CD4-positive, alpha-beta T cell (primary cell): Measurements from ENCODE around the gene FBN2. TPM values are rescaled to one million over a fixed set of nuclear protein-coding genes. Genes with fewer than 3 reads are reported as not detected.

Source experiments
- ATAC-seq: fragments of 200-7000 bp; cut with Tn5 transposase; one replicate; pipeline ENCODE4 v1.10.0; 2022; ENCODE audit warnings: mild to moderate bottlenecking; ENCODE audit not compliant: poor library complexity
- CTCF ChIA-PET: fragments of 350-600 bp; sonication (Branson Sonifier 250); formaldehyde crosslinking; loops from one replicate; lab custom pipeline; 2021; ENCODE audit warnings: antibody characterized with exemption, inconsistent platforms; lab: Charles Lee
- POLR2A ChIA-PET: fragments of 350-600 bp; sonication (Branson Sonifier 250); formaldehyde crosslinking; loops from one replicate; lab custom pipeline; 2021; ENCODE audit warnings: antibody characterized with exemption, inconsistent platforms; lab: Charles Lee
- DNase-seq, 14 experiments: peaks; one replicate each; pipeline ENCODE4 v3.0.0-alpha.2; 2013 to 2020; ENCODE audit warnings: mixed read lengths in 2 of 14
- H3K27ac ChIP-seq, 2 donors: one replicate each; pipeline versions ENCODE4 v1.5.1 to v1.7.0; 2013; ENCODE audit warnings: low read length in 2 of 2, low read depth in 1 of 2, mild to moderate bottlenecking in 1 of 2
- H3K27me3 ChIP-seq, 2 experiments: 1 replicate in 1 of 2; 2 replicates in 1 of 2; pipeline versions ENCODE4 v1.6.1 to v1.7.0; 2013; ENCODE audit warnings: low read length in 2 of 2, control low read depth in 1 of 2, mild to moderate bottlenecking in 1 of 2, moderate library complexity in 1 of 2; ENCODE audit not compliant: insufficient read depth in 2 of 2, control insufficient read depth in 1 of 2
- H3K36me3 ChIP-seq: one replicate; pipeline ENCODE4 v1.6.1; 2013; ENCODE audit warnings: low read length, control low read depth; ENCODE audit not compliant: insufficient read depth
- H3K4me1 ChIP-seq: one replicate; pipeline ENCODE4 v1.6.1; 2013; ENCODE audit warnings: low read length, control low read depth; ENCODE audit not compliant: insufficient read depth
- H3K4me3 ChIP-seq: one replicate; pipeline ENCODE4 v1.5.1; 2013; ENCODE audit warnings: mild to moderate bottlenecking, low read length, moderate library complexity
- H3K9me3 ChIP-seq, 2 experiments: 1 replicate in 1 of 2; 2 replicates in 1 of 2; pipeline versions ENCODE4 v1.6.1 to v1.7.0; 2013; ENCODE audit warnings: low read length in 2 of 2, mild to moderate bottlenecking in 2 of 2, control low read depth in 1 of 2, moderate library complexity in 1 of 2; ENCODE audit not compliant: control insufficient read depth in 1 of 2, insufficient read depth in 1 of 2
- H3K27ac Mint-ChIP-seq: one replicate; pipeline ENCODE4 v1.8.0; 2020; ENCODE audit warnings: mixed read lengths
- H3K27me3 Mint-ChIP-seq: one replicate; pipeline ENCODE4 v1.8.0; 2021; ENCODE audit warnings: mixed read lengths
- H3K36me3 Mint-ChIP-seq: one replicate; pipeline ENCODE4 v1.8.0; 2021; ENCODE audit warnings: low read depth, mixed read lengths
- H3K4me1 Mint-ChIP-seq: one replicate; pipeline ENCODE4 v1.8.0; 2021; ENCODE audit warnings: low read depth, mixed read lengths
- H3K4me3 Mint-ChIP-seq: one replicate; pipeline ENCODE4 v1.8.0; 2020; ENCODE audit warnings: mild to moderate bottlenecking, mixed read lengths
- H3K9me3 Mint-ChIP-seq: one replicate; pipeline ENCODE4 v1.8.0; 2020; ENCODE audit warnings: mixed read lengths
- CTCF ChIP-seq: fragments of 200-600 bp; IDR thresholded peaks from one replicate; pipeline ENCODE4 v1.8.0; 2022; ENCODE audit warnings: antibody characterized with exemption, mild to moderate bottlenecking
- intact Hi-C, 2 experiments: fragments of 100-400 bp; cut with DNase I in 1 of 2; cut with micrococcal nuclease in 1 of 2; formaldehyde crosslinking; loops; one replicate each; pipeline versions ENCODE4 v1.15.1 to v1.9.0; 2023 to 2025; cut with DNase I, micrococcal nuclease
- total RNA-seq, 174 experiments: library from RNA in 2 of 174; stranded (reverse) in 2 of 174; gene quantifications; one replicate each; pipeline ENCODE4 v1.2.3 and lab custom pipeline; 2021 to 2026

FBN2 gene
- total RNA-seq, 2 experiments from 2014 or later, result 0.06 TPM; not detected in 1

GRCh38 chr5:128225245-128226030, 312.6 kb downstream of the FBN2 start:
- Mint-ChIP-seq H3K9me3 (no peaks in the 10 kb centered on the region), H3K4me3 (no peak overlapping the region), H3K36me3 (no peaks in the 10 kb centered on the region), H3K4me1 (no peaks in the 10 kb centered on the region), H3K27ac (no peak overlapping the region), H3K27me3 (no peaks in the 10 kb centered on the region)
- DNase-seq (no peak), ATAC-seq (no peak)
- Histone ChIP-seq H3K36me3 (no peaks in the 10 kb centered on the region), H3K27me3 (no peaks in the 10 kb centered on the region), H3K27ac (no peak overlapping the region), H3K4me1 (no peaks in the 10 kb centered on the region), H3K4me3 (no peak overlapping the region), H3K9me3 (no peaks in the 10 kb centered on the region)
- ChIA-PET CTCF (no interaction called here), POLR2A (no interaction called here)
- no peak for TF ChIP-seq CTCF
- intact Hi-C loops, result no loop called here

GRCh38 chr5:128224336-128224735, 313.7 kb downstream of the FBN2 start:
- no peaks in the 10 kb centered on the region for H3K36me3 Mint-ChIP-seq
- CTCF ChIA-PET, result no interaction called here
- H3K27ac Mint-ChIP-seq, result no peak overlapping the region
- no peaks in the 10 kb centered on the region for H3K4me1 Mint-ChIP-seq
- Histone ChIP-seq H3K4me1 (no peaks in the 10 kb centered on the region), H3K36me3 (no peaks in the 10 kb centered on the region), H3K27ac (no peak overlapping the region), H3K27me3 (no peaks in the 10 kb centered on the region), H3K9me3 (no peaks in the 10 kb centered on the region), H3K4me3 (no peak overlapping the region)
- ATAC-seq (no peak), DNase-seq (no peak)
- no peak overlapping the region for H3K4me3 Mint-ChIP-seq
- H3K27me3 Mint-ChIP-seq, result no peaks in the 10 kb centered on the region
- intact Hi-C loops, result no loop called here
- no peak for TF ChIP-seq CTCF
- POLR2A ChIA-PET, result no interaction called here
- no peaks in the 10 kb centered on the region for H3K9me3 Mint-ChIP-seq

- H3K4me3 ChIP-seq, result no peak overlapping the region
- Mint-ChIP-seq H3K9me3 (no peaks in the 10 kb centered on the region), H3K4me3 (no peak overlapping the region), H3K27me3 (no peaks in the 10 kb centered on the region), H3K4me1 (no peaks in the 10 kb centered on the region), H3K27ac (no peak overlapping the region), H3K36me3 (no peaks in the 10 kb centered on the region)
- no peaks in the 10 kb centered on the region for H3K27me3 ChIP-seq
- no peaks in the 10 kb centered on the region for H3K4me1 ChIP-seq
- DNase-seq (no peak), ATAC-seq (no peak)
- TF ChIP-seq CTCF, result no peak
- no peaks in the 10 kb centered on the region for H3K36me3 ChIP-seq
- intact Hi-C loops, result no loop called here
- POLR2A ChIA-PET, result interaction anchor here (0.6 kb wide), 1 partner anchor 424 kb away, joined by 4 read pairs; no protein-coding TSS in a partner anchor
- no peak overlapping the region for H3K27ac ChIP-seq
- CTCF ChIA-PET, result no interaction called here
- H3K9me3 ChIP-seq, result no peaks in the 10 kb centered on the region
These were observed 317.2 kb downstream of the FBN2 start for GRCh38 chr5:128220841-128221240.
